Measurements from ENCODE around the gene RFX2.

RFX2 gene

DNA sequence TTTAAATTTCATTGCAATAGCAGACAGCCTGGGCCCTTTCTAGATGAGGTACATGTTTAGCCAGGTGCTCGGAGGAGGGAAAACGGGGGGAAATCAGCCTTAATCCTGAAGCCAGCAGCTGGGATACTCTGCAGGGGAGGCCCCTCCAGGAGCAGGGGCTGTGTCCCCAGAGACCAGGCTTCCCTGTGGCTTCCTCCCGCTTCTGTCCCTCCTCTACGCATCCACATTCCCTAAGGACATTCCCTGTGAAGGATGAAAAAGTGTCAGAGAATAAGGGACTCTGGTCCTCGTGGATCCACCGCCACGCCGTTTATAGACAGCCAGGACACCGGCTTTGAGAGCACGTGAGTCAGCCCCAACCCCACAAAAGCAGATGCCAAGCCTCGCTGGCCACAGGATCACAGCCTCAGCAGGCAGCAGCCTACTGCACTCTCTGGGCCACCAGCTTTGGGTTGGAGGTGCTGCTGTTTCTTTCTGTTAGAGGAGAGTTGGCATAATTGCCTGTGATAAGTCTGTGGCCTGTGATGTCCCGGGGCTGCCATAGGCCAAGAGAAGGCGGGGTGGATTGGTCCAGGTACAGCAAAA, 95.7 kb downstream of the RFX2 start:
- TF ChIP-seq, protein P1, sequence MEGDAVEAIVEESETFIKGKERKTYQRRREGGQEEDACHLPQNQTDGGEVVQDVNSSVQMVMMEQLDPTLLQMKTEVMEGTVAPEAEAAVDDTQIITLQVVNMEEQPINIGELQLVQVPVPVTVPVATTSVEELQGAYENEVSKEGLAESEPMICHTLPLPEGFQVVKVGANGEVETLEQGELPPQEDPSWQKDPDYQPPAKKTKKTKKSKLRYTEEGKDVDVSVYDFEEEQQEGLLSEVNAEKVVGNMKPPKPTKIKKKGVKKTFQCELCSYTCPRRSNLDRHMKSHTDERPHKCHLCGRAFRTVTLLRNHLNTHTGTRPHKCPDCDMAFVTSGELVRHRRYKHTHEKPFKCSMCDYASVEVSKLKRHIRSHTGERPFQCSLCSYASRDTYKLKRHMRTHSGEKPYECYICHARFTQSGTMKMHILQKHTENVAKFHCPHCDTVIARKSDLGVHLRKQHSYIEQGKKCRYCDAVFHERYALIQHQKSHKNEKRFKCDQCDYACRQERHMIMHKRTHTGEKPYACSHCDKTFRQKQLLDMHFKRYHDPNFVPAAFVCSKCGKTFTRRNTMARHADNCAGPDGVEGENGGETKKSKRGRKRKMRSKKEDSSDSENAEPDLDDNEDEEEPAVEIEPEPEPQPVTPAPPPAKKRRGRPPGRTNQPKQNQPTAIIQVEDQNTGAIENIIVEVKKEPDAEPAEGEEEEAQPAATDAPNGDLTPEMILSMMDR (IDR thresholded peaks at IDR 0.05; ENCODE audit: low read depth, low read length), result no peak
- in situ Hi-C loops (cut with HindIII; ENCODE audit: low sequenced_read_pairs), result no loop called here
- H3K4me3 ChIP-seq (ENCODE audit: low read depth, low read length), result no peak overlapping the region
- DNase-seq (ENCODE audit: low read depth, low spot score), result no peak

GRCh38 chr19:6012426-6013170, 97.7 kb downstream of the RFX2 start:
- H3K4me3 ChIP-seq (ENCODE audit: low read depth, low read length), result no peak overlapping the region
- TF ChIP-seq, protein P1 (IDR thresholded peaks at IDR 0.05; ENCODE audit: low read depth, low read length), result no peak
- in situ Hi-C loops (cut with HindIII; ENCODE audit: low sequenced_read_pairs), result no loop called here
- no peak for DNase-seq (ENCODE audit: low read depth, low spot score)

DNA sequence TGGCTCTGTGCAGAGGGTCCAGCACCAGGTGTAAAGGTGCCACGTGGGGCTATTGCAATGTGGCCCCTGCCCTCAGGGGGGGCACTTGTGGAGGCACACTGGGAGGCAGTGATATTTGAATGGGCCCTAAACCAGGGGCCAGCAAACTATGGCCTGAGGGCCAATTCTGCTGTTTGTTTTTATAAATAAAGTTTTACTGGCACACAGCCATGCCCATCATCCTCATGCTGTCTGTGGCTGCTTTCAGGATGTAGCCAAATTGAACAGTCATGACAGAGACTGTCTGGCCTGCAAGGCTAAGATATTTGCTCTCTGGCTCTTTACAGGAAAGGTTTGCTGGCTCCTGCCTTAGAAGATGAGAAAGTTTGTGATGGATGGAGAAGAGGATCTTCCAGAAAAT, 98.5 kb downstream of the RFX2 start:
- TF ChIP-seq, protein P1 (IDR thresholded peaks at IDR 0.05; ENCODE audit: low read depth, low read length), result no peak
- DNase-seq (ENCODE audit: low read depth, low spot score), result no peak
- in situ Hi-C loops (cut with HindIII; ENCODE audit: low sequenced_read_pairs), result no loop called here
- H3K4me3 ChIP-seq (ENCODE audit: low read depth, low read length), result no peak overlapping the region

- no peak for DNase-seq (ENCODE audit: low read depth, low spot score)
- TF ChIP-seq, protein P1 (IDR thresholded peaks at IDR 0.05; ENCODE audit: low read depth, low read length), result no peak
- H3K4me3 ChIP-seq (ENCODE audit: low read depth, low read length), result no peak overlapping the region
- in situ Hi-C loops (cut with HindIII; ENCODE audit: low sequenced_read_pairs), result no loop called here
Observed at GRCh38 chr19:6011206-6011605, 99.1 kb downstream of the RFX2 start.

GRCh38 chr19:6010107-6010506, 100.2 kb downstream of the RFX2 start:
- no peak overlapping the region for H3K4me3 ChIP-seq (ENCODE audit: low read depth, low read length)
- in situ Hi-C loops (cut with HindIII; ENCODE audit: low sequenced_read_pairs), result no loop called here
- no peak for DNase-seq (ENCODE audit: low read depth, low spot score)
- TF ChIP-seq, protein P1 (IDR thresholded peaks at IDR 0.05; ENCODE audit: low read depth, low read length), result no peak

DNA sequence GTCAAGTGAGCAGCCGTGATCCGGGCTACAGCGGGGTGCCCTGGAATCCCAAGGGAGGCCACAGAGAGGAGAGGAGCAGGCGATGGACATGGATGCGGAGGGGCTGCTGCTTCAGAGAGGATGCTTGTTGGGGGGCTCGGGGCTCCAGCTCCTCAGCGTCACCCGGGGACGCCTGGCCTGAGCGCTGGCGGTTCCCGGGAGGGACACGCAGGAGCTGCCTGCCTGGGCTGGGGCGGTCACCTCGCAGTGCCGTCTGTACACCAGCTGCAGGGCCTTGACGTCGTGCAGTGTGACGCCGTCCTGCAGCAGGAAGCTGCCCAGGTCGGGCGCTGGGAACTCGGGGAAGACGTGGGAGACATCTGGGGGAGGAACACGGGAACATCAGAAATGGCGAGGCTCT, 102.4 kb downstream of the RFX2 start:
- no peak overlapping the region for H3K4me3 ChIP-seq (ENCODE audit: low read depth, low read length)
- in situ Hi-C loops (cut with HindIII; ENCODE audit: low sequenced_read_pairs), result no loop called here
- TF ChIP-seq, protein P1 (IDR thresholded peaks at IDR 0.05; ENCODE audit: low read depth, low read length), result no peak
- DNase-seq (ENCODE audit: low read depth, low spot score), result no peak

Data from astrocyte of the spinal cord (primary cell).